Spinal cord (tissue), 10 donors: Measurements from ENCODE around the gene FLNC. TPM values are rescaled to one million over a fixed set of nuclear protein-coding genes. Genes with fewer than 3 reads are reported as not detected.

Experiments
- DNase-seq, 6 donors: peaks; one replicate each; pipeline versions ENCODE4 v3.0.0 to v3.0.0-alpha.2; 2013 to 2015; ENCODE audit warnings: low spot score in 6 of 6, low read depth in 4 of 6
- H3K27ac ChIP-seq: one replicate; pipeline ENCODE4 v1.5.1; 2013; ENCODE audit warnings: low read depth, low read length, control low read depth
- H3K27me3 ChIP-seq: one replicate; pipeline ENCODE4 v1.6.1; 2013; ENCODE audit warnings: low read length; ENCODE audit not compliant: control insufficient read depth, insufficient read depth
- H3K36me3 ChIP-seq: one replicate; pipeline ENCODE4 v1.6.1; 2013; ENCODE audit warnings: low read length; ENCODE audit not compliant: control insufficient read depth, insufficient read depth
- H3K4me1 ChIP-seq: one replicate; pipeline ENCODE4 v1.6.1; 2013; ENCODE audit warnings: low read length; ENCODE audit not compliant: control insufficient read depth, insufficient read depth
- H3K4me3 ChIP-seq: one replicate; pipeline ENCODE4 v1.5.1; 2013; ENCODE audit warnings: low read depth, low read length, control low read depth
- H3K9me3 ChIP-seq: one replicate; pipeline ENCODE4 v1.6.1; 2013; ENCODE audit warnings: low read length; ENCODE audit not compliant: control insufficient read depth, insufficient read depth
- WGBS: methylation state at CpG from one replicate; pipeline ENCODE4 v1.1.5; 2013; ENCODE audit warnings: missing lambda C conversion rate; ENCODE audit not compliant: insufficient coverage; 5-methylcytosine and 5-hydroxymethylcytosine counted together
- polyA plus RNA-seq, 2 donors: library from polyadenylated mRNA; unstranded; fragments of 120-200 nt; gene quantifications; one replicate each; pipeline ENCODE4 v1.2.1, GENCODE V29; 2013; ENCODE audit not compliant: insufficient read length in 2 of 2
- total RNA-seq, 2 donors: library from RNA; depleted of rRNA in 1 of 2; stranded (reverse); fragments of 120-200 nt in 1 of 2; fragments of >200 nt in 1 of 2; gene quantifications; one replicate each; pipeline versions ENCODE4 v1.2.3 to v1.2.4, GENCODE V29; 2013 to 2014
- donor health status: healthy.

FLNC gene
- total and polyA plus RNA-seq, 4 donors, result 77.8 to 187 (median 139) TPM

DNA sequence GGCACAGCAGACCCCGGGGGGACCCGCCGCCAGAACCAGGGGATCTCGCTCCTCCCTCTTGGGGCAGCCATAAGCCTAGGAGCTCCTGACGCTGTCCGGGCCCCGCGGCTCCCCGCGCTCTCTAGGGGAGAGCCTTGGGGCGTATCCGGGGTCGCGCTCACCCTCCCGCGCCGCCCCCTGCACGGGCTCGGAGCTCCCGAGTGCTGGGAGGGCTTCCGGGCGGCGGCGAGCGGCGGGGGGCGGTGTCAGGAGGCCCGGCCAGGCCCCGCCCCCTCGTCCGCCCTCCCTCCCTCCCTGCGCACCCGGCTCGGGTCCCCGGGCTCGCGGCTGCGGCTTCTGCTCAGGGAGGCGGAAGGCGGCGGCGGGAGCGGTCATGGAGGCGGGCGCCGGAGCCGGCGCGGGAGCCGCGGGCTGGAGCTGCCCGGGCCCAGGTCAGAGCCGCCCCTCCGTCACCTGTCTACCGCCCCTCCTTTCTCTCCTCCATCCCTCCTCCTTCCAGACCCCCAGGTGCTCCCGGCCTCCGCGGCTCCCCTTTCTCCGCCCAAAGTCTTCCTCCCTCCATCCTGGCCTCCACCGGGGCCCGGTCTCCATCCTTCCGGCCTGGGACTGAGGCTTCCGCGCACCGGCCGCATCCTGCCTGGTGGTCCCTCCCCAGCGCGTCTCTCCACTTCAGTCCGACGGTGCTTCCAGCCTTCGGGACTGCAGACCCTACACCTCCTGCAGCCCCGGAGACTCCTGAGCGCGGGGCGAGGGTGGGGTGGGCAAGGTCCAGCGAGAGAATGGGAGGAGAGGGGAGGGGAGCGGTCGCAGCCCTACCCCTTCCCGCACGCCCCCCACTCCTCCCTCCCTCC, 38.9 kb upstream of the FLNC start, which contains the start of gene CCDC136:
CCDC136 (plus strand) TSS at position 848 of the 851 bp plus-strand sequence. CDS start 444 bp downstream, outside the sequence.
- peak within 1 kb of the TSS; percentile 77 for H3K4me3 ChIP-seq
- DNase-seq, result peak in 3 of 6 donors; percentile 43 to 89 (median 88)
- peaks cover 24% of the 10 kb centered on the region for H3K36me3 ChIP-seq
- H3K9me3 ChIP-seq, result no peaks in the 10 kb centered on the region
- peaks cover 47% of the 10 kb centered on the region for H3K4me1 ChIP-seq
- H3K27ac ChIP-seq, result peak within 1 kb of the TSS; percentile 64
- no peaks in the 10 kb centered on the region for H3K27me3 ChIP-seq
- WGBS, result under 1% methylated on average over 67 of the region's 80 CpGs

- H3K4me3 ChIP-seq, result peak overlapping the region; percentile 77
- H3K27me3 ChIP-seq, result no peaks in the 10 kb centered on the region
- peaks cover 47% of the 10 kb centered on the region for H3K4me1 ChIP-seq
- H3K9me3 ChIP-seq, result no peaks in the 10 kb centered on the region
- 0% methylated on average over 3 of the region's 9 CpGs for WGBS
- peaks cover 24% of the 10 kb centered on the region for H3K36me3 ChIP-seq
- H3K27ac ChIP-seq, result peak overlapping the region; percentile 64
- DNase-seq, result peak in 3 of 6 donors; percentile 15 to 61 (median 52)
These were observed 38.3 kb upstream of the FLNC start for GRCh38 chr7:128791972-128792327.

DNA sequence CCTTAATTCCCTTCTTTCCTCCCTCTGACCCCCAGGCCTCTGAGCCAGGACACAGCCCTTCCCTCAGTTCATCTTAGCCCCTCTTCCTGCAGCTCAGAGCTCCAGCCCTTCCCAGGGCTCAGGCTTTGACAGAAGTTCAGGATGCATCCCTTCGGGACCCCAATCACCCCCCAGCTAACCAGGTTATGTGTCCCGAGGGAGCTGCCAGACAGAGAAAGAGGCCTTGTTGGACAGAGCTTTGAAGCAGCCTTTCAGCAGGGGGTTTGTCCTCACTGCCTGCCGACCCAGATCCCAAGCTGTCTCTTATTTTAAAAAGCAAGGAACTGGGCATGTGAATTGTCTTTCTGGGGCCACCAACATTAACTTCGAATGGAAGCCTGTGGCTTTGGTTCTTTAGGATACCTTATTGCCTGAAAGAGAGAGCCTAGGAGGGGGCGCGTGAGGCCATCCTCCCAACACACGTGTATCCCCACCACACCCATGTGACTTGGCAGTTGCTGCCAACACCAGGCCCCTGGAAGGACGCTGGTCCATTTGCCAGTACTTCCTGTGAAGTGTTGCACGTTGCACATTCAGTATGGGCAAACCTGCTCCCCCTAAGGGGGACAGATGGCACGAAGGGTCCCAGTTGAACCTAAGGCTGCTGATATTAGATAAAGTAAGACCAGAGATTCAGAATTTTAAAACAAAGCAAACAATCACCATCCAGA, 37.6 kb upstream of the FLNC start:
- Histone ChIP-seq H3K4me3 (peak overlapping the region; percentile 77), H3K36me3 (peaks cover 26% of the 10 kb centered on the region), H3K27ac (peak overlapping the region; percentile 58), H3K9me3 (no peaks in the 10 kb centered on the region), H3K4me1 (peaks cover 47% of the 10 kb centered on the region), H3K27me3 (no peaks in the 10 kb centered on the region)
- WGBS, result 15% methylated on average over 4 of the region's 10 CpGs
- DNase-seq, result peak in 3 of 6 donors; percentile 15 to 61 (median 45)

GRCh38 chr7:128793181-128793547, 37.0 kb upstream of the FLNC start:
- H3K27ac ChIP-seq, result no peak overlapping the region
- no CpG with 5 or more reads among the region's 5 CpGs for WGBS

DNA sequence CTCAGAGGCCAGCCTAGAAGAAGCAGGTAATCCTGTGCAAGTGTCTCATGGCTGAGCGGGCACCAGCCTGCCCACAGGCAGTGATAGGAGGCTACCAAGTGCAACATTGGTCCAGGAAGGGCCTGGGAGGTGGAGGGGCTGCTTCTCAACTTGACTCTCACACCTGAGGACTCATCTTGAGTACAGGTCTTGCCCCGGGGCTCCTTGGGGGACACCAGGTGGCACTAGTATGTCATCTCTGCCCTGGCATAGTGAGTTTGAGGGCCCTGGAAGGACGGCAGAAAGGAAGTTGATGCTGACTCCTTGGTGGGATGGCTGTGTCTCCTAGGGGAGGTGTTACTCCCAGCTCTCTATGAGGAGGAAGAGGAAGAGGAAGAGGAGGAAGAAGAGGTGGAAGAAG, 36.2 kb upstream of the FLNC start:
- H3K36me3 ChIP-seq, result peaks cover 31% of the 10 kb centered on the region
- no peaks in the 10 kb centered on the region for H3K9me3 ChIP-seq
- H3K27ac ChIP-seq, result peak overlapping the region; percentile 6
- no peak overlapping the region for H3K4me3 ChIP-seq
- no peaks in the 10 kb centered on the region for H3K27me3 ChIP-seq
- H3K4me1 ChIP-seq, result peaks cover 47% of the 10 kb centered on the region
- WGBS, result 78% methylated on average over 3 of the region's 3 CpGs
- DNase-seq, result no peak

More at GRCh38 chr7:128793181-128793547, 37.0 kb upstream of the FLNC start:
- Histone ChIP-seq H3K9me3 (no peaks in the 10 kb centered on the region), H3K4me3 (no peak overlapping the region), H3K27me3 (no peaks in the 10 kb centered on the region), H3K4me1 (peaks cover 47% of the 10 kb centered on the region), H3K36me3 (peaks cover 27% of the 10 kb centered on the region)
- no peak for DNase-seq

- Histone ChIP-seq H3K36me3 (peaks cover 31% of the 10 kb centered on the region), H3K4me3 (no peak overlapping the region), H3K27me3 (no peaks in the 10 kb centered on the region), H3K4me1 (peaks cover 47% of the 10 kb centered on the region), H3K9me3 (no peaks in the 10 kb centered on the region), H3K27ac (peak overlapping the region; percentile 6)
- 87% methylated on average over 8 of the region's 8 CpGs for WGBS
- no peak for DNase-seq
These were observed 35.8 kb upstream of the FLNC start for GRCh38 chr7:128794436-128794835.

DNA sequence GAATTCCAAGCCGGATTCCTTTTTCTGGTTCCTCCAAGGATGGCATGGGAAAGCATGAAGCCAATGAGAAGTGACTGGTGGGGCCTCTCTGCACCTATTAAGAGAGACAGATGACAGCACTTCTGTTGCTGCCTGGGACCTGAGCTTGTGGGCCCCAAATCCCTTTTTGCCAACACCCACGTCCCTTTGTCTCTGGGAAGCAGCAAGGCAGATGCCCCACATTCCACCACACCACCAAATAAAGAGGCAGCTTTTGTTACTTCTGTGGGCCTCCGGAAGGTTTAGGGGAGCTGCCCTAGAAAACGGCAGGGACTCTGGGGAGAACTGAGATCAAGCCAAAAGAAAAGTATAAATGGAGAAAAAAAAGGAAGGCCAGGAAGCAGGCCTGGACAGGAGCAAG, 35.1 kb upstream of the FLNC start:
- no peak for DNase-seq
- 71% methylated on average over 4 of the region's 4 CpGs for WGBS
- H3K27ac ChIP-seq, result no peak overlapping the region
- no peaks in the 10 kb centered on the region for H3K27me3 ChIP-seq
- peaks cover 47% of the 10 kb centered on the region for H3K4me1 ChIP-seq
- H3K9me3 ChIP-seq, result no peaks in the 10 kb centered on the region
- H3K4me3 ChIP-seq, result no peak overlapping the region
- peaks cover 31% of the 10 kb centered on the region for H3K36me3 ChIP-seq

- no peak overlapping the region for H3K4me3 ChIP-seq
- H3K36me3 ChIP-seq, result peaks cover 37% of the 10 kb centered on the region
- peaks cover 41% of the 10 kb centered on the region for H3K4me1 ChIP-seq
- DNase-seq, result peak in 2 of 6 donors; percentile 19 to 72
- no peaks in the 10 kb centered on the region for H3K9me3 ChIP-seq
- H3K27me3 ChIP-seq, result no peaks in the 10 kb centered on the region
- WGBS, result 36% methylated on average over 3 of the region's 5 CpGs
- peak overlapping the region; percentile 25 for H3K27ac ChIP-seq
These were observed 33.9 kb upstream of the FLNC start for GRCh38 chr7:128796327-128796726.

- Histone ChIP-seq H3K36me3 (peaks cover 37% of the 10 kb centered on the region), H3K27ac (no peak overlapping the region), H3K4me3 (no peak overlapping the region), H3K9me3 (no peaks in the 10 kb centered on the region), H3K4me1 (peaks cover 19% of the 10 kb centered on the region), H3K27me3 (no peaks in the 10 kb centered on the region)
- no peak for DNase-seq
- no CpG with 5 or more reads among the region's 2 CpGs for WGBS
These were observed 30.8 kb upstream of the FLNC start for GRCh38 chr7:128799451-128799850.
